Ureter (tissue), 1 donor: Measurements from ENCODE around the gene RETN. TPM values are rescaled to one million over a fixed set of nuclear protein-coding genes. Genes with fewer than 3 reads are reported as not detected.

Experiments
- DNase-seq: peaks from one replicate; pipeline ENCODE4 v3.0.0-alpha.2; 2020; ENCODE audit warnings: low spot score
- total RNA-seq: library from RNA; stranded (reverse); gene quantifications from one replicate; pipeline ENCODE4 v1.2.4, GENCODE V29; 2023
- donor health status: DM: yes; HTN: yes; CAD: no.

RETN gene
- total RNA-seq, 1 donor from 2014 or later: not detected

DNA sequence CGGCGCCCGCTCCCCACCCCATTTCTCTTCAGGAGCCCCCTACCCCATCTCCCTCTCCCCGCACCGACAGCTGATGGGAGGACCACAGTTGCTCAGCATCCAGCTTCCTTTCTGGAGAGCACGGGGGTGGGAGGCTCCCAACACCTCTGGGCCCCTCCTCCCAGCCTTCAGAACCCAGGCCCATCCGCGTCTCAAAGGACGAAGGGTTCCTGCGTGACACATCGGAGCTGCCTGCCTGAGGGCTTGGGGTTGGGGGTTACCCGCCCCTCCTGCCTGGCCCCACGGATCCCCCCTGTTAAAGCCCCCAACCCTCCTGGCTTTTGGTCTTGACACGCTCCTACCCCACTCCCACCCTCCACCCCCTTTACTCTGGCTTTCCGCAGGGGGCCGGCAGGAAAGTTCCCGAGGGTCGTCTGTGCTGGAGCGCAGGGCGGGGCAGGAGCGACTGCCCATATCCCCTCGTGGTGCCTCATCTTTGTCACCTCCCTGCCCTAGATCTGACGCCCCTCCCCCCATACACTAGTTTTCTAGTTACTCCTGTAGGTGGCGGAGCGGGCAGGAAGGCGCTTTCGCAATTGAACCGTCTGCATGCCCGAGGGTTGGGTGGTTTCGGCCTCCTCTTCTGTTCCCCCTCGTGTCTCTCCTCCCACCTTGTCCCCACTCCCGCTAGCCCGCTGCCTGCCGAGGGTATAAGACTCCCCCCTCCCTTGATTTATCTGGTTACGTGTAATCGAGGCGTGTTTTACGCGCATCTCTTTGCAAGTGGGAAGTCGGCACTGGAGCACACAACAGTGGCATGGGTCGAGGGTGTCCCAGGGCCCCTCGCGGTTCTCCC lies 12.7 kb downstream of the RETN start:
- DNase-seq: peak; percentile 84

- no peak for DNase-seq
Observed at GRCh38 chr19:7682175-7682855, 13.5 kb downstream of the RETN start.

DNA sequence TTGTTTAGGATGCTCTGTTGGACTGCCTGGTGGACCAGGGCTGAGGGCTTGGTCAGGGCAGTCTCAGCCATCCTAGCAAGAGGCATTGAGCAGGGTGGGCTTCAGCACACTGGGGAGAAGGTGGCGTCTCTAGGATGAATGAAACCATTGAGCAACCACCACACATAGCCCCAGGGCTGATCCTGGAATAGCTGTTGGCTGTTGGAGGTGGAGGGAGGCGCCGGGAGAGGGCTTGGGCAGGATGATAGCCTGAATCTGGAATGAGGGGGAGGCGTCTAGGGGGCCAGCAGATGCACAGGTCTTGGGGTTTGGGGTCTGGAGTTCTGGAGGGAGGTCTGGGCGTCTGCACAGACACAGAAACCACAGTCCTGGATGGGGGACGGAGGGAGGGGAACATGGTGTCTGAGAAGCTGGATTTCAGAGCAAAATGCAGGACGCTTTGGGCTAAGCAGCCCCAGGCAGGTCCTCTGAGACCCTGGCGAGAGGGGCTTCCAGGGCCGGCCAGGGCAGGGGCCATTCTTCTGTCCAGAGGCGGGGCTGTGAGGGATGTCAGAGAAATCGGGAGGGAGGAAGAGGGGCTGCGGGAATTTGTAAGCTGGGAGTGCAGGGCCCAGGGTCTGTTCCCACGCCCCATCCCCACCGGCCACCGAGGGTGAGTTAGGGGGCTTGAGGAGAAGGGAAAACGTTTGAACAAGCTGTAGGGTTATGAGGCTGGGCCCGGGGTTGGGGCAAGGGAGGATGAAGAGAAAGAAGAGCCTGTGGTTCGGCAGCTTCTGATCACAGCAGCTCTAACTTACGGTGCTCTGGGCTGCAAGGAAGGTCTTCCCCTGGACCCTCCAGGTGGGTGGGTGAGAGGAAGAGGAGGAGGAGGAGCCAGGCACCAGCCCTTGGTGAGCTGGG lies 16.9 kb downstream of the RETN start:
- no peak for DNase-seq

DNA sequence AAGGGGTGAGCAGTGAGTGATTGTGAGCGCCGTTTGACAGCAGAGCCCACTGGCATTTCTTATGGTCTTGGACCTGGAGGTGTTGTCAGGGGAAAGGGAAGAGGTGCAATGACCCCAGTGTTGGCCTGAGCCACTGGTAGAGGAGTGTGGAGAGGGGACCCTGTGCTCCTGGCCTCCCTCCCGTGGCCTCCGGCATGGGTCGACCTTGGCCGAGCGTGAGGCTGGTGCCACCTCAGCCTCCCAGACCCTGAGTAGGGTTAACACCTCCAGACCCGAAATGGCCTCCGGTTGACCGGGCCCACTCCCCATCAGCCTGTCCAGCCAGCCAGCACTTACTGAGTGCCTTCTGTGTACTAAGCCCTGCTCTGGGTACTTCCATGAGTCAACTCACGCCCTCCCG lies 18.3 kb downstream of the RETN start:
- DNase-seq: no peak

DNA sequence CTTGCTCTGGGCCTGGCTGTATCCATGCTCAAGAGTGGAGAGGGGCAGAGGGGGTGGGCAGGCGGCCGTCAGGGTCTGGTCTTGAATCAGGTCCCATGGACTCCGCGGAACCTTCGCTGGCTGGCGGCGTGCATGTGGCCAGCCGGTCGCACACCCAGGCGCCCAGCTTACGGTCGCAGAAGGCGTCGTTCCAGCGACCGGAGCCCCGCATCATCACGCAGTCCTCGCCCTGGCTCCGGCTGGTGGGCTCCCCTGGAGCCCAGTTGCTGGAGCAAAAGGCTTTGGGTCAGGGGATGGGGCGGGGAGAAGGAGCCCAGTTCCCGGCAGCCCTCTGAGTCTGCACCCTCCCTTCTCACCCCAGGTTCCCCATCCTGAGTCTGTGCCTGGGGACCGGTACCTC lies 20.3 kb downstream of the RETN start:
- no peak for DNase-seq

GRCh38 chr19:7690779-7691258 lies 22.0 kb downstream of the RETN start:
- no peak for DNase-seq

DNA sequence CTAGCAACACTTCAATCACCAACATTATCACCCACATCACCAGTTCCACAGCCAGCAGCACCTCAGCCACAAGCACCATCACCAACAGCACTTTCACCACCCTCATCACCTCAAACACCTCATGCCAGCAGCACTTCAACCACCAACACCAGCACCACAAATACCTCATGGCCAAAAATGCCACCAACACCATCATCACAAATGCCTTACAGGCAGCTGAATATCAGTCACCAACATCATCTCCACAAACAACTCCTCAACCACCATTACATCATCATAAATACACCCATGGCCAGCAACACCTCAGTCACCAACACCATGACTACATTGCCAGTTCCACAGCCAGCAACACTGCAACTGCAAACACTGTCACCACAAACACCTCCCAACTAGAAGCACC lies 22.6 kb downstream of the RETN start:
- DNase-seq: no peak

GRCh38 chr19:7692417-7693088 lies 23.7 kb downstream of the RETN start:
- no peak for DNase-seq

DNA sequence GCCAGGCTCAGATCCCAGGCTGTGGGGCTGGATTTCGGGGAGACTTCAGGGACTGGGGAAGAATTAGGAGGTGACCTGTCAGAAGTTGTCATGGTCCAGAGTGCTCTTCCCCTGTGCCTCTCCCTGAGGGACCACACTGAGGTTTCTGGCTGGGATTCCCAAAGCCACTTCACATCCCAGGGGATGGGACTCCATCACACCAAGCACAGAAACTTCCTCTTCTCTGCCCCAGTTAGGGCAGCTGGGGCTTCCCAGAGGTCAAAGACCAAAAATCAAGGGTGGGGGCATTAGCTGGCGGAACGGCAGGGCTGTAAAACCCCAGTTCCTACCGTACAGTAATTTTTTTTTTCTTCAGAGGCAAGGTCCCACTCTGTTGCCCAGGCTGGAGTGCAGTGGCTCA lies 25.6 kb downstream of the RETN start:
- no peak for DNase-seq

DNA sequence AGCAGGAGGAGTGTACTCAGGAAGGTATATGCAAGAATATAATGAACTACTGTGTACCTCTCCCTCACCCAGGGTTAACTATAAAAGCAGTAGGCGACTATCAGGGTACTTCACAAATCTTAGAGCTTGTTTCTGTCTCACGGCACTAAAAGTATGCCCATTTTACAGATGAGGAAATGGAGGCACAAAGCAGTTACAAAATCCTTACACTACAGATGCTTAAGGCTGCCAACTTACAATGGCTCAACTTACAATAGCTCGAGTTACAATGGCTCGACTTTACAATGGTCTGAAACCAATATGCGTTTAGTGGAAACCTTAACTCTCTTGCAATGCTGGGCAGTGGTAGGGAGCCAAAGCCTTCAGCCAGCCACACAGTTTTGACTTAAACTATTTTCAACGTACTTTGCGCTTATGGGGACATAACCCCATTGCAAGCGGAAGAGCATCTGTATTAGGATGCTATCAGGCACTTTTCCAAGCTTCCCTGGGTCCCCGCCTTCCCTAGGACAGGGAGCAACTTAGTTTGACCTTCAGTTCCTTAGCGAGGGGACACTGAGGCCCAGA lies 29.0 kb downstream of the RETN start:
- no peak for DNase-seq

DNA sequence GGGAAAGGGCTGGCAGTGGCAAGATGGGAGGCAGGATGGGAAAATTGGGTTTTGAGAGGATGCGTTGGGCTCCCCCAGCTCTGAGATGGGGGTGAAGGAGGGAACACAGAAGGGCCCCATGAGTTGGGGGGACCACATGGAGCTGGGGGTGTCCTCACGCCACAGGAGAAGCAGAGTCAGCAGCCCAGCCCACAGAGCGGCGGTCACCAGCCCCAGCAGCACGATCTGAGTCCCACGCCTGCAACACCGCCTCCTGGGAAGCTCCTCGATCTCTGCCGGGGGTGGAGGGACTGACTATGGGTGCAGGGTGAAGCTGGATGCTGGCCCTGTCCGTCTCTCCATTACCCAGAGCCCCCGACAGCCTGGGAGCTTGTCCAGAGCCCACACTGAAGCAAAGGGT lies 29.7 kb downstream of the RETN start:
- no peak for DNase-seq

GRCh38 chr19:7699003-7699402 lies 30.2 kb downstream of the RETN start:
- DNase-seq: no peak

DNA sequence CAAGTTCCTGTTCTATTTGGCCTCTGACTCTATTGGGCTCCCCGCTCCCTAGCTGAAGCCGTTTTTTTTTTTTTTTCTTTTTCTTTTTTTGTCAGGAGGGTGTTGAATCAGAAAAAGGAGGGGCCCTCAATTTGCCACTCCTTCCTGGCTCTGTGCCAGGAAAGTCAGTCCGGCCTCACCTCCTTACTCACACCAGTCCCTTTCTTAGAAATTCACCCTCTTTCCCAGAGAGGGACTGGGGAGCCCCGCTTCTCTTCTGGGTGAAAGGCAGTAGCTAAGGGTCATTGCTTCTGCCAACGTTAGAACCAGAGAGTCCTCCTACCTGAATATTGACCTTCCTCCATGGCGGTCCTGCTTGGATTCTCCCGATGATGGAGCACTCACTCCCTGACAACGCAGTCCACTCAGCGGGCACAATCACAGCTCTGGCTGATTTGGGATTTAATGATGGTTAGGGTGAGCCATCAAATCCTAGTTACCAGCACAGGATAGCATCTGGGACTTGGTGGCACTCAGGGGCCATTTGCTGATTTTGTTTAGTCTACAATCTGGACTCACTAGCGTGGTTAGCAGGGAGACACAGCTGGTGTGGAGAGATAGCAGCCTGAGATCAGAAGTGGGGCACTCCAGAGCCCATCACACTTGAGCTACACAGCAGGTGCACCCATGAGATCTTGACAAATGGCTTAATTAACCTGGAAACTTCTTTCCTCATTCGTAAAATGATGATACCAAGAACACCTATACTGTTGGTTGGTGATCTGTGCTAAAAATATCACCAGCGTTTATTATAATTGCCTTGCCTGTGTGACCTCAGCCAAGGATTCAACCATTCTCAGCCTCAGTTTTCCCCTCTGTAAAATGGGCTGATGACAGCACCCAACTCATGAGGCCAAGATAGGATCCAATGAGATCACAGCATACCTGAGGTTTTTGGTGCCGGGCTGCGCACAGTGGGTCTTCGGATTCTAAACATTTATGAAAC lies 30.9 kb downstream of the RETN start:
- DNase-seq: no peak

- DNase-seq: no peak
Observed at GRCh38 chr19:7701049-7701653, 32.3 kb downstream of the RETN start.

GRCh38 chr19:7701654-7702457 lies 33.0 kb downstream of the RETN start, which contains the start of gene FCER2:
TSS of gene FCER2 (minus strand) at chr19:7702131. CDS start at chr19:7699760, 2,371 bp downstream.
- DNase-seq: no peak

DNA sequence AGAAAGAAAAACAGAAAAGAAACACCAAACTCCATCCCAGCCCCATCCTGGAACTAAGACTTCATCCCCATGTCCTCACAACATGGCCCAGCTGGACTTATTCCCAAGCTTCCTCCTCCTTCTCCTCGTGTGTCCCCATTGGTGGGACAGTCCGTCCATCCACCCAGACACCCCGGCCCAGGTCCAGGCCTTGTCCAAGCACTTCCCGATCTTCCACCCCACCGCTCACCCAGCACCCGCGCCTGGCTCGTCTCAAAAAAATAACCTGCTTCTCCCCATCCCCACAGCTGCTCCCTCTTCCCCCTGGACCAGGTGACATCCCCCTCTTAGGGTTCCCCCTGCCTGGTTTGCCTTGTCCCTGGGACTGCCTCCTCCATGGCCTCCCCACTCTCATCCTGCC lies 34.5 kb downstream of the RETN start:
- no peak for DNase-seq

- DNase-seq: no peak
Observed at GRCh38 chr19:7704280-7705060, 35.6 kb downstream of the RETN start.
